GM18517 (cell line): ENCODE data around the gene BRD7.

Experiments used
- ATAC-seq: cut with Tn5 transposase; IDR thresholded peaks from one replicate; pipeline ENCODE4 v1.9.1; 2021; ENCODE audit warnings: mild to moderate bottlenecking, moderate library complexity; ENCODE audit not compliant: unreplicated experiment

BRD7 gene

DNA sequence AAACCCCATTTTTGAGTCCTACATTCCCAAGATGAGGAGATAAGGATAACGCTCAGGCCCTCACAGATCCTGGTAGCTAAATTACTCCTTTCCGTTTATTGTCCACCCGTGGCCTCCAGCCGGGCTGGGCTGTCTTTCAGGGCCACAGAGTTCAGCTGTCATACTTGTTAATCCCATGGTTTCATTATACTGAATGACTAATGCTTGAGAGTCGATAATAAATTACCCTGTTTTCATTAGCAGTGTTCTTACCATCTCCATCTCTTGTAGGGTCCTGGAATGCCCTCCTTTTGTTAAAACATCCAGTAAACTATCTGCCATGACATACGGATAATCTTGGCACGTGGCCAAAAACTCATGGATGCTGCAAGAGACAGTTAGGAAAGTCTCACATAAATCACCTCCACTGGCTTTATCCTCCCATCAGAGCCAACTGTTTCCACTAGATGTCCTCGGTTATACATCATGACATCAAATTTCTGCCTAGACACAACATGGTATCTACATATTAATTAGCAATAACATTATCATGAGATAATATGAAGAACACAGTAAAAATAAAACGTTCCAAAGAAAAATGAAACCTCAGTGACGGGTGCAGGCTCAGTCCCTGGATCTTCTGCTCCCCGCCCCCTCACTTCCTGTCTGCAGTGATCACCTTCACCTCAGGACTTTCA, 45.3 kb downstream of the BRD7 start:
- ATAC-seq, result no peak

DNA sequence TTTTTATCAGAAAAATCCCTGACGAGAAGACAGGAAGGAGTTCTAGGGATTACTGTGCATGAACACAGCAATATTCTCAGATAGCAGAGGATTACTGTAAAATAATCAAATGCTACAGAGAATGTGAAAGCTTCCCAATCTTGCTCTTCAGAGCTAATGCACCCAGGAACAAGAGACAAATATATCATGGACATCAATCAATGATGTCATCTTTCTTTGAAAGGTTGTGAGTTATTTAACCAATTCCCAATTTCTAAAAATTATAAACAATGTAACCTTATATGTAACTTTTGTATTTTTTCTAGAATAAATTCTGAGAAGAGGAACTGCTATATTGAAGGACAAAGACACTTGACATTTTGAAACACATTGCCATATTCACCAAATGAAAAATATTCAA, 46.5 kb downstream of the BRD7 start:
- no peak for ATAC-seq

- no peak for ATAC-seq
Observed at GRCh38 chr16:50320310-50320709, 48.5 kb downstream of the BRD7 start.

DNA sequence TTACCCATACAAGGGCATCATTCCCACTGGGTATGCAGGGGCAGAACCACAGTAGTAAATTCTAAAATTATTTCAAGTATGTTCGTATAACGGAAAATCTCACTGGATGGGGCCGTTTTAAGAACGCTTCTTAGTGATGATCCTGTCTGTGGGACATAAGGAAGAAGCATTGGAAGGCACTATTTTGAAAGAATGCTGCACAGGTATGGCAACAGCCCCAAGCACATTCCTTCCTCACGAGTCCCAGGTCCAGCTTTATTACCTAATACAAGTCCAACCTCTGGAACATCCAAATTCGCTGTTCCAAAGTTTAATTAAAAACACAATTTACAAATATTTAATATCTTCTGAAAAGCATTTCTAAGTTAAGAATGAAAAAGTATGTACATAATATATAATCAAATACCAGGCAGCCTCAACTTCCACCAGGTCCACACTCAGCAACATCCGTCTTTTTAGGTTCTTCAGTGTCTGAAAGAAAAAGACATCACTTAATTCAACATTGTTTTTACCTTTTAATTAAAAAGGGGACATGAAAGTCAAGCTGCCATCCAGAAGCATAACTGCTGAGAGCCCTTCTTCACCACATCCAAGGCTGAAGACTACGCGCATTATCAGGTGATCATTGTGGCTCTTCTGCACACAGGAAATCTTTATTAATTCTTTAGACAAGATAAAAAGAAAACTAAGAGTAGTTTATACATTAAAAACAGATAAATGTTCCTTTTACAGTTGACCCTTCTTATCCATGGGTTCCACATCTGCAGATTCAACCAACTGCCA, 49.8 kb downstream of the BRD7 start:
- no peak for ATAC-seq

DNA sequence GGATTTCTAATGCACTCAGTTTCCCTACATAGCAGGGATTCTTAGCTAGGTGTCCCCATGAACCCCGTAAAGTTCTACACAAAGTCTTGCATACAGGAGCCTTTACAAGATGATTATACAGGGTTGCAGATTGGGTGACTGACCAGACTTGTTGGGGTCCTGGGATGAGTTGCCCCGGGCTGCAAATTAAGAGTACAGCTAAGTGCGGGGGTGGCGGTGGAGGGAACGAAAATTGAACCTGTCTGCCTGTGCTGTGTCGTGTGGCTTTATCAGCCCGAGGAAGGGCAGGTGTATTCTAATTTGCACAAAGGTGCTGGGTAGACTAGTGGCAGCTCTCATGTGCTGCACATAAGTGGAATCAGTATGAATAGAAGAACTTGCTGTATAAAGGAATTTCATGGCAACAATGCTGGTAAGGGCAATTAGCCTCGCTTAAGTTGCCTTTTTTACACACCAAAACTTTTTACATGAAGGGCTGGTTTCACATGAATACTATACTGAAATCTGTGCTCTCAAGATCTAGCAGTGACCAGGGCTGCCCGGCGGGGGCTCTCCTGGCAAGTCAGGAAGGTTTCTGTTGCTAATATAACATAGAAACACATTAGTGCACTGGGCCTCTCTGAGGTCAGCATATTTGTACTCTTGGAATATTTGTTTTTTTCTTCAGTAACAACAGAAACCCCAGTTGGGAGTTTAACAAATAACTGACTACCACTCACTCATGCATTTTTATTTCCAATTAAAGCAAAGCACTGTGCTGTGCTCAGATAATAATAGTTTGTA, 51.7 kb downstream of the BRD7 start:
- ATAC-seq, result no peak

DNA sequence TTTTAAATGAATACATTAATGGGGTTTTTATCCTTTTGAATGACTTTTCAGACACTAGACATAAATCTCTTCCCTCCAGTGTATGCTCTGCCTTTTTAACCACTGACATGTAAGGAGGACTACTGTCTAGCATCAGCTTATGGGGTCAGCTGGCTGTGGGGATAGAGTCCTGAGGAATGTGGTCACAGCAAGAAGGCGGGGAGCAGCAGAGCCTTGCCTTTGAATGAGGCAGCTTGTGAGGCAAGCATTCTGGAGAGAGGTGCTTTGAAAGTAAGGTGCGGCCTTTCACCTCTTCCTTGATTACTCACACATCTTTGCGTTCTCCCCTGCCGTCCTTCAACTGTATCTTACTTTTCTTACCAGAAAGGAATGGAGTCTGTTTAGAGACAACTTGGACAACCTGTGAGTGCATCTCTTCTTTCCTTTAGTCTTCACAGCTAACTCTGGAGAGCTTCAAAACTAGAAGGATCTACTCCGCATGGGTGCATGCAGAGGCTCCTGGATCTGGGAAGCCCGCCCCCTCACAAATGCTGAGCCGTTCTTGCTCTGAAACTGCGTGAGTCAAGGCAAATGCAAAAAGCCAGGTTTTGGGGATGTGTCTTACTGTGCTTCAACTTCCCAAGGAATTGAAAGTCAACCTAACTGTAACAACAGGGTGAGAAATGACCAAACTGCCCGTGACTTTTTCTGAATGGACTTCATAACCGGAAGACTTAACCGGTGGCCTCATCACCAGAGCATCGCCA, 52.5 kb downstream of the BRD7 start:
- ATAC-seq, result no peak

DNA sequence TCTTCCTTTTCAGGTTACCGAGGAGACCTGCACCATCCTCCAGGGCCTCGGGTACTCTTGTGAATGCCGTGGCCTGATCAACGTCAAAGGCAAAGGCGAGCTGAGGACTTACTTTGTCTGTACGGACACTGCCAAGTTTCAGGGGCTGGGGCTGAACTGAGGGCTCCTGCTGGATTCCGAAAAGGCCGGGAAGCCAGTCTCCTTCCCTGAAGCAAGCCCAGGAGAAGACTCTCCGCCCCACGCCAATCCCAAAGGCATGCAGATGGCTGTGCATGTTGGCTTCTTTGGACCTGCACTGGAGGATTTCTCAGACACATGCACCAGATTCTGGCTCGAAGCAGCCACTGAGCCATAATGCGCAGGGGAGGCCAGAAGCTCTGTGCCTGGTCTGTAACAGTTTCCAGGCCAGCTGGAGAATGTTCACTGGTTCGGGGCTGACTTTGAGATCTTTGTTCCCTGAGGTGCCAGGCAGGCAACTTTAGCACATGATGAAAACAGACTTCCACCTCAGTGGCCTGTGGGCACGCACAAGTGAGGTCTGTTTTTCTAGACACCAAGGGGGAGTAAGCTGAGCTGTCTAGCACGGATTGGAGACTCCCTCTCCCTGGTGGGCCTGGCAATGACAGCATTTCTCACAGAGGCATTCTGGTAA, 53.3 kb downstream of the BRD7 start:
- ATAC-seq, result no peak

- no peak for ATAC-seq
Observed at GRCh38 chr16:50314665-50315064, 54.1 kb downstream of the BRD7 start.

DNA sequence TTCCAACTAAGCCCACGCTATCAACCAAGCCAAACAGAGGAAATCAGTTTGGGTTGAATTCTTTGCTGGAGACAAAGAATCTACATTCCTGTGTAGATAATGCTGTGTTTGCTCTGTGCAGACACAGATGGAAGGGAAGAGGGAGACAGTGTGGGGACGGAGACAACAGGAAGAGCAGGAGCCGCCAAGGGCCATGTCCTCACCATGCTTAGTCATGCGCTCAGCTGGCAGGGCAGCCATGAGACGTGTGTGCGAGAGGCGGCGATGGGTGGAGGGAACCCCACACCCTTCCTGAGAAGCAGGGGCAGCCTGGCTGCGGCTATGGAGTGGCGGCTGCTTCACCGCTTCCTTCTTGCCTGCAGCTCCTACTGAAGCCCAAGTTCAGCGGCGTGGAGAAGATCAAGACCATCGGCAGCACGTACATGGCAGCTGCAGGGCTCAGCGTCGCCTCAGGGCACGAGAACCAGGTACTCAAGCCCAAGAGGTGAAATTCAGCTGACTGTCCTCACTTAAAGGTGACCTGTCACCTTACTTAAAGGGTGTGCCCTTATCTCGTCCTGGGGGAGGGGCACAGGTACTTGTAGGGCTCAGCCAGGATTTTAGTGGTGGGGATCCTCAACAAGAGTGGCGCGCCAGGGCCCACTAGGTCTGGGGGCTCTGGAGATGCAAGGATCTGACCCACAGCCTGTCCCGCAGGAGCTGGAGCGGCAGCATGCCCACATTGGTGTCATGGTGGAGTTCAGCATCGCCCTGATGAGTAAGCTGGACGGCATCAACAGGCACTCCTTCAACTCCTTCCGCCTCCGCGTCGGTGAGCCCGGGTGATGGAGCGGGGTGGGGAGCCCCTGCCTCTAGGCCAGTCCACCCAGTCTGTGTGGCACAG, 55.0 kb downstream of the BRD7 start:
- ATAC-seq, result no peak

DNA sequence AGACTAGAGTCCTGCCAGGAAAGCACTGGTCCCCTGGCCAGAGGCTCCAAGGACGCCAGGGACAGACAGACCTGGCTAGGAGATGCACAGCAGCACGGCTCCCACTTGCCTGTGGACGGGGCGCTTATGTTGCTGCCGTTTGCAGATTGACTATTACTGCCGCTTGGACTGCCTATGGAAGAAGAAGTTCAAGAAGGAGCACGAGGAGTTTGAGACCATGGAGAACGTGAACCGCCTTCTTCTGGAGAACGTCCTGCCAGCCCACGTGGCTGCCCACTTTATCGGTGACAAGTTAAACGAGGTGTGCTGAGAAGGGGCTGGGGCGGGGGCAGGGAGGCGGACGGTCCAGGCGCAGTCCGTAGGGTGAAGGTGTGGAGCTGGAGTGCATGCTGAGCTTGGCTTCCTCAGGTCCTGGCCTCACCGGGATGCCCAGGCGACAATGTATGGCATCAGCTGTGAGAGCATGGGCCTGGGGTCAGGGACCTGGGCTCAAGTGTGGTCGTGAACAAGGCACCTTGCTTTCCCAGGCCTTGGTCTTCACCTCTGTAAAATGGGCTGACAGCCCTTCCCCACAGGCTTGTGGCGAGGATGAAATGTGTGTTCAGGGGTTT, 56.8 kb downstream of the BRD7 start:
- ATAC-seq, result no peak

GRCh38 chr16:50311134-50311528, 57.7 kb downstream of the BRD7 start:
- ATAC-seq, result no peak

DNA sequence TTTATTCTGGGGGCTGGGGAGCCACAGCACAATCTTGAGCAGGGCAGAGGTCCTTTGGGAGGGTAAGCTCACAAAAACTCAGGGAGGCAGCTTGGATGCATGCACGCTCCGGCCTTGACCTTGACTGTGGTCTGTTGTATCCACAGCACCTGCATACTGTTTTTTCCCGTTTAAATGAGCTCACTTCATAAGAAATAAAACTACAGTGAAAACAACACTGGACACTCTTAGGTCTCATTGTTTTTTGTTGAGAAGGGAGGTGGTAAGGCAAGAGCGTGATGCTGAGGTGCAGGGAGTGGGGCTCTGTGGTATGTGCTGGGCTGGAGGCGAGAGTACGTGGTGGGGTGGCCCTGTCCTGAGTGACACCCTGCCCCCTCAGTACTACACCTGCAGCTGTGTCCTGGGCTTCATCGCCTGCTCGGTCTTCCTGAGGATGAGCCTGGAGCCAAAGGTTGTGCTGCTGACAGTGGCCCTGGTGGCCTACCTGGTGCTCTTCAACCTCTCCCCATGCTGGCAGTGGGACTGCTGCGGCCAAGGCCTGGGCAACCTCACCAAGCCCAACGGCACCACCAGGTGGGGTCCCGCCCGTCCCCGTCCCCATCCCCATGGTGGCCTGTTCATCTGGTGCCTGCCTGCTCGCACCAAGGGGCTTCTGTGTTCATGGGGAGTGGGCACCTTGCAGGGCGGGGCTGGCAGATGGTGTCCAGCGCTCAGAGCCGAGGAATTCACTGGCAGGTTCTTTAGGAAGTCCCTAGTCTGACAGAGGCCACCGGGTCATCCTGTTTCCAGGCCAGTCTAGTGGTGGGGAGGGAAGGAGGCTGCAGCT, 58.3 kb downstream of the BRD7 start:
- ATAC-seq, result no peak

- ATAC-seq, result no peak
Observed at GRCh38 chr16:50309527-50310307, 59.1 kb downstream of the BRD7 start.

GRCh38 chr16:50309156-50309526, 59.6 kb downstream of the BRD7 start:
- ATAC-seq, result no peak

DNA sequence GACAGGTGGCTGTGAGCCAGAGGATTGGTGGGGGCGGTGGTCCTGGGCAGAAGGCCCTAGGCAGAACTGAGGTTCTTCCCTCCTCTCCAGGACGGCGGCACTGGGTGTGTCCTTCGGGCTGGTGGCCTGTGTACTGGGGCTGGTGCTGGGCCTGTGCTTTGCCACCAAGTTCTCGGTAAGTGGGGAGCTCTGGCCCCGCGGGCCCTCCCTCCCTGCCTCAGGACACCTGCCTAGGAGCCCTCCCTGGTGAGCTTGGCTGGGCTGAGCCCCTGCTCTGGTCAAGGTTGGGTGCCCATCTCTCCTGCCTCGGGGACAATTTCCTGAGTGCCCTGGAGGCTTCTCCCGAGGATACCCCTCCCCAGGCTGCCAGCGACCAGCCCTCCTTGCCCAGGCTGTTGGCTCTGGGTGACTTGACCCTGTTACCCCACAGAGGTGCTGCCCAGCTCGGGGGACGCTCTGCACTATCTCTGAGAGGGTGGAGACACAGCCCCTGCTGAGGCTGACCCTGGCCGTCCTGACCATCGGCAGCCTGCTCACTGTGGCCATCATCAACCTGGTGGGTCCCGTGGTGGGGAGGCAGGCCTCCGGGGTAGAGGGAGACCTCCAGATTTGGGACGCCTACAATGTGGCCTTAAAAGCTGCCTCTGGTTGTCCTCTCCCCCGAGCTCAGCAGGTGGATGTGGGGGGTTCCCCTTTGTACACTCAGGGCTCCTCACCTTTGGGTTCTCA, 60.4 kb downstream of the BRD7 start:
- no peak for ATAC-seq

GRCh38 chr16:50306287-50306686, 62.5 kb downstream of the BRD7 start:
- no peak for ATAC-seq
